Bronchial epithelial cell (primary cell): Measurements from ENCODE around the gene PRR16. TPM values are rescaled to one million over a fixed set of nuclear protein-coding genes. Genes with fewer than 3 reads are reported as not detected.

Source experiments
- DNase-seq: peaks from one replicate; pipeline ENCODE4 v3.0.0-alpha.2; 2010; ENCODE audit warnings: low read depth
- FAIRE-seq: peaks from 2 replicates; lab custom pipeline; 2011; peaks lifted over from hg19 to GRCh38; lab: Jason Lieb, UNC
- H3K27me3 ChIP-seq: 2 replicates; pipeline ENCODE4 v1.5.1; 2011; ENCODE audit warnings: low read length; ENCODE audit not compliant: control insufficient read depth, insufficient read depth
- H3K36me3 ChIP-seq: 2 replicates; pipeline ENCODE4 v1.5.1; 2011; ENCODE audit warnings: low read length; ENCODE audit not compliant: control insufficient read depth, insufficient read depth
- H3K4me3 ChIP-seq: 2 replicates; pipeline ENCODE4 v1.5.1; 2011; ENCODE audit warnings: mild to moderate bottlenecking, low read depth, low read length, control low read depth
- total RNA-seq: library from RNA; depleted of rRNA; stranded (reverse); fragments of >200 nt; gene quantifications from 2 replicates; pipeline ENCODE4 v1.2.1, GENCODE V29; 2014
- TF ChIP-seq, protein P1 (sequence below): IDR thresholded peaks from 2 replicates; pipeline ENCODE4 v1.5.1; 2011; ENCODE audit warnings: mild to moderate bottlenecking, moderate library complexity, low read length, control low read depth, inconsistent platforms; ENCODE audit not compliant: insufficient read depth, severe bottlenecking

PRR16 gene
- total RNA-seq, 1 donor from 2014 or later, result 0.53 TPM

DNA sequence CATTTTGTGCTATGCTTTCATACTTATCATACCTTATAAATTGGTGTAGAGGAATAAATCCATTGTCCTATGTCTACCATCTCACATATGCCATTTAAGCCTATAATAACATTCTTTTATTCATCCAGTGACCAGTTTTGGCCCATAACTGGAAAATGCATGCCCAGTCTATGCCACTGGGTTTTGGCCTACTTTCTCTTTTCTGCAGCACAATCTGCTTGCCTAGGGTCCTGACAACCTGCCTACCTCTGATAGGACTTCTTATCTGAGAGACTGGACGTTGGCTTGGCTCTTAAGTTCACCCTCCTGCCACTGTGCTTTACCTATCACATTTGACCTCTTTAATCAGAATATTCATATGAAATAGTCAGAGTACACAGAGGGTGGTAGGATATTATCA, 103.0 kb downstream of the PRR16 start:
- TF ChIP-seq, protein P1, sequence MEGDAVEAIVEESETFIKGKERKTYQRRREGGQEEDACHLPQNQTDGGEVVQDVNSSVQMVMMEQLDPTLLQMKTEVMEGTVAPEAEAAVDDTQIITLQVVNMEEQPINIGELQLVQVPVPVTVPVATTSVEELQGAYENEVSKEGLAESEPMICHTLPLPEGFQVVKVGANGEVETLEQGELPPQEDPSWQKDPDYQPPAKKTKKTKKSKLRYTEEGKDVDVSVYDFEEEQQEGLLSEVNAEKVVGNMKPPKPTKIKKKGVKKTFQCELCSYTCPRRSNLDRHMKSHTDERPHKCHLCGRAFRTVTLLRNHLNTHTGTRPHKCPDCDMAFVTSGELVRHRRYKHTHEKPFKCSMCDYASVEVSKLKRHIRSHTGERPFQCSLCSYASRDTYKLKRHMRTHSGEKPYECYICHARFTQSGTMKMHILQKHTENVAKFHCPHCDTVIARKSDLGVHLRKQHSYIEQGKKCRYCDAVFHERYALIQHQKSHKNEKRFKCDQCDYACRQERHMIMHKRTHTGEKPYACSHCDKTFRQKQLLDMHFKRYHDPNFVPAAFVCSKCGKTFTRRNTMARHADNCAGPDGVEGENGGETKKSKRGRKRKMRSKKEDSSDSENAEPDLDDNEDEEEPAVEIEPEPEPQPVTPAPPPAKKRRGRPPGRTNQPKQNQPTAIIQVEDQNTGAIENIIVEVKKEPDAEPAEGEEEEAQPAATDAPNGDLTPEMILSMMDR, result no peak
- H3K4me3 ChIP-seq, result no peak overlapping the region
- FAIRE-seq, result no peak
- H3K36me3 ChIP-seq, result no peaks in the 10 kb centered on the region
- no peaks in the 10 kb centered on the region for H3K27me3 ChIP-seq
- DNase-seq, result no peak

DNA sequence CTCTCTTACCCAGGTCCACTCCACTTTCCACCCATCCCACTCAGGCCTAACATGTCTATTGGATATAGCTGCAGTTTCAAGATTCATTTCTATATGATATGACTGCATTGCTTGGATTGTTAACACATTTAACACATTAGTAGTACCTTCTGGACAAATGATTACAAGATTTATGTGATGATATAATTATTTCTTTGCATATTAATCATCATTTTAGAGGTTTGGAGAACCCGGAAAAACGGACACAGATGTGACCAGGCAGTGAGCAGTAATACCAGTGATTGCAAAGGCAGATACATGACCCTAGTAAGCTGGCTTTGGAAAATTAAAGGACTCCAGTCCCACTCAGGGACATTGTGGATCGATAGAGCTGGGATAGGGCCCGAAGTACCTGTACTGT, 103.8 kb downstream of the PRR16 start:
- Histone ChIP-seq H3K27me3 (no peaks in the 10 kb centered on the region), H3K4me3 (no peak overlapping the region), H3K36me3 (no peaks in the 10 kb centered on the region)
- FAIRE-seq (no peak), DNase-seq (no peak)
- TF ChIP-seq, protein P1, result no peak

DNA sequence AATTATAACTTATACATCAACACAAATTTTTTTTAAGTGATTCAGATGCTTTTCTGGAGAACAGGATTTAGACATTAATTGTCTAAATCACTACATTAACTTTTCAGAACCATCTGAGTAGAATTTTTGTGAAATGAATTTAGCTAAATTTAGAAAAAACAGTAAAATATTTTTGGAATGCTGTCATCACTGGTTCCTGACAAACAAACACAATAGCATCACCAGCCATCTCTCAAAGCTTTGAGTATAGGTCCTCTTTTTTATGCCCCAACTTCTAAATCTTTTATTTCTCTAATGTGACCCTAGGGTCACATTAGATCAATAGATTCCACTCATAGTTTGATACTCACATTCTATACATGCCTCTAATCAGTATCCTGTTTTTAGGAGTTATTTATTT, 104.6 kb downstream of the PRR16 start:
- DNase-seq (no peak), FAIRE-seq (no peak)
- no peak overlapping the region for H3K4me3 ChIP-seq
- no peaks in the 10 kb centered on the region for H3K36me3 ChIP-seq
- no peaks in the 10 kb centered on the region for H3K27me3 ChIP-seq
- TF ChIP-seq, protein P1, result no peak

DNA sequence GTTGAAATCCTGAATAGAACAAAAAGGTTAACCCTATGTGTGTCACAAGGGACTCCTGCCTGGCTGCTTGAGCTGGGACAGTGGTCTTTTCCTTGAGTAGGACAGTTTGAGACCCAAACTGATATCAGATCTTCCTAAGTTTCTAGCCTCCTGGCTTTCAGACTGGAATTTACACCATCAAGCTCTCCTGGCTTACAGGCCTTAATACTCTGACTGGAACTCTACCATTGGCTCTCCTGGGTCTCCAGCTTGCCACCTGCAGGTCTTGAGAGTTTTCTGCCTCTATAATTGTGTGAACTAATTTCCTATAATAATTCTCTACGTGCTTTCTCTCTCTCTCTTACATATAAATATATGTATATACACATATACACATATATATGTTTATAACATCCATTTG, 112.5 kb downstream of the PRR16 start:
- TF ChIP-seq, protein P1, result no peak
- Histone ChIP-seq H3K27me3 (no peaks in the 10 kb centered on the region), H3K4me3 (no peak overlapping the region), H3K36me3 (no peaks in the 10 kb centered on the region)
- FAIRE-seq, result no peak
- no peak for DNase-seq

DNA sequence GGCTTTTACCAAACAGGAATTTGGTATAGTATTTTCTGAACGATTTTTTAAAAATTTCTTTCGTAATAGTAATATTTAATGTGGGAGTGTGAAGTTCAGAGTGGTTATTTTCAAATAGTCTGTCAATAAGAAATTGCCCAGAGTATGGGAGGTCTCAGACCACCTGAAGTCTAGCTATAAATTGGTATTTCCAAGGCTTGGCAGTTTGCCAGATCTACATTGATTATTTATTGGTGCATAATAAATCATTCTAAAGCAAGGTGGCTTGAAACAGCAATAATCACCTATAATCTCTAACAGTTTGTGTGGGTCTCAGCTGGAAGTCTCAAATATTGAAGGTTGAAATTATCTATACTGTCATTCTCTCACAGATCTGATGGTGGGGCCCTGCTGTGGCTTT, 118.5 kb downstream of the PRR16 start:
- Histone ChIP-seq H3K27me3 (no peaks in the 10 kb centered on the region), H3K4me3 (no peak overlapping the region), H3K36me3 (no peaks in the 10 kb centered on the region)
- TF ChIP-seq, protein P1, result no peak
- FAIRE-seq (no peak), DNase-seq (no peak)

DNA sequence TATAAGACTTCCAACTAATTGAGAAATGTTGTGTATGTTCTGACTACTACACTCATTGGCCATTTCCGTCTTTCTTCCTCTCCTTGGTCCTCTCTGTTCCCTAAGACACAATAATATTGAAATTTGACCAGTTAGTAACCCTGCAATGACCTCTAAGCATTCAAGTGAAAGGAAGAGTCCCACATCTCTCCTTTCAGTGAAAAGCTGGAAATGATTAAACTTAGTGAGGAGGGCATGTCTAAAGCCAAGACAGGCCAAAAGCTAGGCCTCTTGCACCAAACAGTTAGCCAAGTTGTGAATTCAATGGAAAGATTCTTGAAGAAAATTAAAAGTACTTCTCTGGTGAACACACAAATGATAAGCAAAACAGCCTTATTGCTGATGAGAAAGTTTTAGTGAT, 122.5 kb downstream of the PRR16 start:
- TF ChIP-seq, protein P1, result no peak
- DNase-seq (no peak), FAIRE-seq (no peak)
- Histone ChIP-seq H3K4me3 (no peak overlapping the region), H3K36me3 (no peaks in the 10 kb centered on the region), H3K27me3 (no peaks in the 10 kb centered on the region)
